GM12878 (cell line): ENCODE measurements around the gene DNASE1L3. TPM values are rescaled to one million over a fixed set of nuclear protein-coding genes. Genes with fewer than 3 reads are reported as not detected.
A peak's percentile ranks its signal among the peaks of the same experiment; 100 is the strongest.
"Not testable (repeated sequence)": the region's sequence is repeated elsewhere in the genome, so short reads cannot be mapped to it uniquely, and the experiment has no call there.

ENCODE experiments used
- ATAC-seq: fragments of 200-7000 bp; cut with Tn5 transposase; 3 replicates; pipeline ENCODE4 v1.9.1; 2020; ENCODE audit warnings: mild to moderate bottlenecking, moderate library complexity
- BruUV-seq: library from RNA; stranded (reverse); fragments of 400-500 nt; replicated peaks from 2 replicates; lab custom pipeline; 2021; lab: Mats Ljungman, UMichigan
- CTCF ChIA-PET: fragments of 300-600 bp; sonication (Branson Sonifier 250); formaldehyde crosslinking; extraction: SDS; loops from one replicate; lab custom pipeline; 2021; ENCODE audit warnings: inconsistent platforms; lab: Yijun Ruan, JAX
- POLR2A ChIA-PET: fragments of 350-600 bp; formaldehyde crosslinking; extraction: SDS; loops from one replicate; lab custom pipeline; 2021; ENCODE audit warnings: inconsistent platforms; lab: Charles Lee
- RAD21 ChIA-PET: fragments of 300-600 bp; sonication (Branson Sonifier 250); formaldehyde crosslinking; loops from one replicate; lab custom pipeline; 2023; ENCODE audit warnings: antibody characterized with exemption; ENCODE audit not compliant: unreplicated experiment; lab: Charles Lee
- SMC1A ChIA-PET: fragments of 300-600 bp; sonication (Branson Sonifier 250); formaldehyde crosslinking; loops from one replicate; lab custom pipeline; 2023; ENCODE audit not compliant: unreplicated experiment, uncharacterized antibody; lab: Charles Lee
- DNase-seq: peaks from one replicate; pipeline ENCODE4 v3.0.0-alpha.2; 2011; ENCODE audit warnings: low read depth, low spot score
- FAIRE-seq: peaks from 3 replicates; lab custom pipeline; 2011; peaks lifted over from hg19 to GRCh38; lab: Jason Lieb, UNC
- H2AFZ ChIP-seq: 2 replicates; pipeline ENCODE4 v1.6.0; 2011; ENCODE audit warnings: low read depth, low read length, control low read depth; ENCODE audit not compliant: control insufficient read depth
- H3K27ac ChIP-seq: 2 replicates; pipeline ENCODE4 v1.5.1; 2011; ENCODE audit warnings: control low read depth; ENCODE audit not compliant: control insufficient read depth, insufficient read depth
- H3K27me3 ChIP-seq, 2 experiments: replicated peaks in 1 of 2; 2 replicates each; pipeline versions ENCODE4 v1.6.0 to v1.6.1; 2011; ENCODE audit warnings: low read length in 1 of 2; ENCODE audit not compliant: control insufficient read depth in 2 of 2, insufficient read depth in 2 of 2
- H3K36me3 ChIP-seq, 2 experiments: 2 replicates each; pipeline ENCODE4 v1.5.1; 2011; ENCODE audit warnings: low read length in 1 of 2; ENCODE audit not compliant: control insufficient read depth in 2 of 2, insufficient read depth in 2 of 2
- H3K4me1 ChIP-seq: 2 replicates; pipeline ENCODE4 v1.6.1; 2011; ENCODE audit warnings: mild to moderate bottlenecking, low read length, moderate library complexity, mixed read lengths; ENCODE audit not compliant: control insufficient read depth, insufficient read depth
- H3K4me2 ChIP-seq: 2 replicates; pipeline ENCODE4 v1.6.0; 2011; ENCODE audit warnings: control low read depth; ENCODE audit not compliant: control insufficient read depth, insufficient read depth
- H3K4me3 ChIP-seq: fragments of 200-600 bp; sonication (generic); 2 replicates; pipeline ENCODE4 v1.5.1; 2016
- H3K79me2 ChIP-seq: 2 replicates; pipeline ENCODE4 v1.6.0; 2011; ENCODE audit warnings: low read length; ENCODE audit not compliant: control insufficient read depth, insufficient read depth
- H3K9ac ChIP-seq: 2 replicates; pipeline ENCODE4 v1.8.0; 2011; ENCODE audit warnings: low read length, control low read depth, mixed read lengths; ENCODE audit not compliant: control insufficient read depth, insufficient read depth
- H3K9me3 ChIP-seq: replicated peaks from 3 replicates; pipeline ENCODE4 v1.5.1; 2011; ENCODE audit warnings: mild to moderate bottlenecking, low read length; ENCODE audit not compliant: control insufficient read depth, insufficient read depth
- H4K20me1 ChIP-seq: 2 replicates; pipeline ENCODE4 v1.6.0; 2011; ENCODE audit not compliant: control insufficient read depth, insufficient read depth
- ETV6 ChIP-seq, 2 experiments: fragments of 450-650 bp in 1 of 2; IDR thresholded peaks in 1 of 2; conservative IDR thresholded peaks in 1 of 2; 2 replicates each; pipeline ENCODE4 v1.6.1; 2014; ENCODE audit warnings: antibody characterized with exemption in 1 of 2, borderline replicate concordance in 1 of 2, low read depth in 1 of 2, mild to moderate bottlenecking in 1 of 2, moderate library complexity in 1 of 2
- IRF4 ChIP-seq: IDR thresholded peaks from 2 replicates; pipeline ENCODE4 v1.6.1; 2011; ENCODE audit warnings: low read depth, low read length
- WGBS: methylation state at CpG from one replicate; pipeline ENCODE4 v1.1.6; 2016; ENCODE audit warnings: low lambda C conversion rate; ENCODE audit not compliant: insufficient replicate concordance, insufficient coverage; ENCODE audit errors: missing lambda C conversion rate; 5-methylcytosine and 5-hydroxymethylcytosine counted together
- in situ Hi-C: fragments of 300-500 bp; cut with MboI; formaldehyde crosslinking; loops from 9 replicates; pipeline ENCODE4 v1.14.3; 2018; ENCODE audit warnings: mixed read lengths
- intact Hi-C: fragments of 100-400 bp; cut with micrococcal nuclease; formaldehyde crosslinking; loops from one replicate; pipeline ENCODE4 v1.14.2; 2022; ENCODE audit not compliant: unreplicated experiment
- polyA plus RNA-seq, 11 experiments: library from polyadenylated mRNA; depleted of rRNA in 4 of 11; unstranded in 6 of 11; stranded (reverse) in 5 of 11; fragments of >200 nt; fragmentation: Nextera tagmentation in 4 of 11; fragmentation: Illumina TruSeq in 1 of 11; extraction: Ambion mirVana in 4 of 11; extraction: Trizol in 1 of 11; gene quantifications; 1 replicate in 1 of 11; 2 replicates in 10 of 11; pipeline versions ENCODE4 v1.2.1 to v1.2.3, GENCODE V29; 2011 to 2016; ENCODE audit warnings: inconsistent platforms in 2 of 11, missing spikeins in 2 of 11, low read depth in 1 of 11
- total RNA-seq, 4 experiments: library from RNA; depleted of rRNA in 3 of 4; stranded (reverse); fragments of >200 nt in 3 of 4; fragmentation: Illumina TruSeq in 1 of 4; extraction: Trizol in 1 of 4; gene quantifications; 2 replicates each; pipeline versions ENCODE4 v1.2.1 to v1.2.3, GENCODE V29; 2013 to 2021
- TF ChIP-seq, protein P1 (sequence below): fragments of 150-350 bp; IDR thresholded peaks from 2 replicates; pipeline ENCODE4 v1.6.1; 2016; ENCODE audit warnings: low read depth, low read length

DNASE1L3 gene
- total and polyA plus RNA-seq, 10 of the 15 experiments (the other 5 are each of a cell fraction or from before 2014, with no cell fraction given) = 3.2 to 72.1 (median 6.3) TPM

GRCh38 chr3:58230876-58231552 lies 20.2 kb upstream of the DNASE1L3 start:
- no peaks in the 10 kb centered on the region for H3K9me3 ChIP-seq
- no peak for DNase-seq
- POLR2A ChIA-PET = interaction anchor here (0.6 to 8.7 kb wide), 5 partner anchors 15 to 630 kb away, joined by 4 to 166 read pairs (median 51); no protein-coding TSS in a partner anchor
- intact Hi-C loops = no loop called here
- RAD21 ChIA-PET = interaction anchor here (0.9 to 6.6 kb wide), 4 partner anchors 8 to 28 kb away, joined by 3 to 92 read pairs (median 38); no protein-coding TSS in a partner anchor
- H3K79me2 ChIP-seq = no peaks in the 10 kb centered on the region
- FAIRE-seq = no peak
- TF ChIP-seq, protein P1, sequence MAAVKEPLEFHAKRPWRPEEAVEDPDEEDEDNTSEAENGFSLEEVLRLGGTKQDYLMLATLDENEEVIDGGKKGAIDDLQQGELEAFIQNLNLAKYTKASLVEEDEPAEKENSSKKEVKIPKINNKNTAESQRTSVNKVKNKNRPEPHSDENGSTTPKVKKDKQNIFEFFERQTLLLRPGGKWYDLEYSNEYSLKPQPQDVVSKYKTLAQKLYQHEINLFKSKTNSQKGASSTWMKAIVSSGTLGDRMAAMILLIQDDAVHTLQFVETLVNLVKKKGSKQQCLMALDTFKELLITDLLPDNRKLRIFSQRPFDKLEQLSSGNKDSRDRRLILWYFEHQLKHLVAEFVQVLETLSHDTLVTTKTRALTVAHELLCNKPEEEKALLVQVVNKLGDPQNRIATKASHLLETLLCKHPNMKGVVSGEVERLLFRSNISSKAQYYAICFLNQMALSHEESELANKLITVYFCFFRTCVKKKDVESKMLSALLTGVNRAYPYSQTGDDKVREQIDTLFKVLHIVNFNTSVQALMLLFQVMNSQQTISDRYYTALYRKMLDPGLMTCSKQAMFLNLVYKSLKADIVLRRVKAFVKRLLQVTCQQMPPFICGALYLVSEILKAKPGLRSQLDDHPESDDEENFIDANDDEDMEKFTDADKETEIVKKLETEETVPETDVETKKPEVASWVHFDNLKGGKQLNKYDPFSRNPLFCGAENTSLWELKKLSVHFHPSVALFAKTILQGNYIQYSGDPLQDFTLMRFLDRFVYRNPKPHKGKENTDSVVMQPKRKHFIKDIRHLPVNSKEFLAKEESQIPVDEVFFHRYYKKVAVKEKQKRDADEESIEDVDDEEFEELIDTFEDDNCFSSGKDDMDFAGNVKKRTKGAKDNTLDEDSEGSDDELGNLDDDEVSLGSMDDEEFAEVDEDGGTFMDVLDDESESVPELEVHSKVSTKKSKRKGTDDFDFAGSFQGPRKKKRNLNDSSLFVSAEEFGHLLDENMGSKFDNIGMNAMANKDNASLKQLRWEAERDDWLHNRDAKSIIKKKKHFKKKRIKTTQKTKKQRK = no peak
- TF ChIP-seq ETV6 (conservative IDR thresholded peaks at IDR 0.05 in 1 of 2, IDR thresholded peaks at IDR 0.05 in 1 of 2; ENCODE audit: borderline replicate concordance in 1 of 2, low read depth in 1 of 2) (peak in 1 of 2 experiments; percentile 37; a peak in 1 of 4 replicates), IRF4 (no peak)
- no peak overlapping the region for H3K27ac ChIP-seq
- no peaks in the 10 kb centered on the region for H4K20me1 ChIP-seq
- H3K36me3 ChIP-seq = no peaks in the 10 kb centered on the region
- no peak overlapping the region for H2AFZ ChIP-seq
- ATAC-seq = no peak
- peaks cover 5% of the 10 kb centered on the region for H3K4me1 ChIP-seq
- 0% methylated on average over 1 of the region's 1 CpG for WGBS
- in situ Hi-C loops = no loop called here
- no TSS peak for BruUV-seq
- H3K9ac ChIP-seq = no peak overlapping the region
- H3K27me3 ChIP-seq = no peaks in the 10 kb centered on the region
- CTCF ChIA-PET = interaction anchor here (0.7 to 6.6 kb wide), 11 partner anchors 11 to 269 kb away, joined by 3 to 110 read pairs (median 4); partner anchors contain the start of gene RPP14
- SMC1A ChIA-PET = interaction anchor here (1.0 to 9.9 kb wide), 10 partner anchors 8 to 167 kb away, joined by 3 to 228 read pairs (median 5); partner anchors contain the start of gene DNASE1L3
- H3K4me2 ChIP-seq = no peak overlapping the region
- no peak overlapping the region for H3K4me3 ChIP-seq

- BruUV-seq, H3K36me3 ChIP-seq, H2AFZ ChIP-seq, FAIRE-seq, H3K27ac ChIP-seq, H3K27me3 ChIP-seq, H4K20me1 ChIP-seq, in situ Hi-C loops, DNase-seq, ATAC-seq, intact Hi-C loops, H3K4me2 ChIP-seq, H3K79me2 ChIP-seq, H3K4me3 ChIP-seq, H3K4me1 ChIP-seq, H3K9ac ChIP-seq, H3K9me3 ChIP-seq: not testable (repeated sequence)
- ChIA-PET RAD21 (interaction anchor here (1.5 kb wide), 1 partner anchor 9 kb away, joined by 6 read pairs; no protein-coding TSS in a partner anchor), CTCF (interaction anchor here (1.3 to 3.3 kb wide), 4 partner anchors 9 to 79 kb away, joined by 3 to 15 read pairs (median 8); partner anchors contain the start of genes HTD2 and RPP14), POLR2A (interaction anchor here (0.6 to 1.5 kb wide), 2 partner anchors 9 to 175 kb away, joined by 3 to 7 read pairs; no protein-coding TSS in a partner anchor), SMC1A (interaction anchor here (0.6 to 9.9 kb wide), 4 partner anchors 12 to 205 kb away, joined by 3 to 228 read pairs (median 4); partner anchors contain the start of gene DNASE1L3)
- 54% methylated on average over 3 of the region's 3 CpGs for WGBS
These were observed 17.2 kb upstream of the DNASE1L3 start for GRCh38 chr3:58227933-58228332.
